HepG2 (cell line): ENCODE data around the gene MBTPS1. TPM values are rescaled to one million over a fixed set of nuclear protein-coding genes. Genes with fewer than 3 reads are reported as not detected.
A peak's percentile ranks its signal among the peaks of the same experiment; 100 is the strongest.

Experiments used
- CHCHD3 ChIP-seq: sonication (generic); formaldehyde crosslinking; IDR thresholded peaks from 2 replicates; pipeline ENCODE4 v1.8.0; 2022; ENCODE audit warnings: mild to moderate bottlenecking, missing genetic modification reagents, moderate library complexity
- FOXJ3 ChIP-seq: sonication (generic); formaldehyde crosslinking; IDR thresholded peaks from 2 replicates; pipeline ENCODE4 v1.4.0; 2020; ENCODE audit warnings: missing genetic modification reagents, mild to moderate bottlenecking, borderline replicate concordance
- GTF3A ChIP-seq: sonication (generic); formaldehyde crosslinking; conservative IDR thresholded peaks from 2 replicates; pipeline ENCODE4 v1.4.0; 2020; ENCODE audit warnings: mild to moderate bottlenecking, missing genetic modification reagents
- KDM5A ChIP-seq: fragments of 200-600 bp; sonication (generic); IDR thresholded peaks from 2 replicates; pipeline ENCODE4 v1.7.0; 2018; ENCODE audit warnings: antibody characterized with exemption, mild to moderate bottlenecking, low read length, borderline replicate concordance
- PITX1 ChIP-seq: sonication (generic); formaldehyde crosslinking; IDR thresholded peaks from 2 replicates; pipeline ENCODE4 v1.5.1; 2020; ENCODE audit warnings: mild to moderate bottlenecking, missing genetic modification reagents
- RORA ChIP-seq: sonication (generic); formaldehyde crosslinking; IDR thresholded peaks from 2 replicates; pipeline ENCODE4 v1.5.0; 2020; ENCODE audit warnings: mild to moderate bottlenecking, missing genetic modification reagents, moderate library complexity
- SIN3B ChIP-seq: fragments of 150-350 bp; IDR thresholded peaks from 2 replicates; pipeline ENCODE4 v1.6.1; 2014; ENCODE audit warnings: low read length
- SRF ChIP-seq: IDR thresholded peaks from 2 replicates; pipeline ENCODE4 v1.6.1; 2011; ENCODE audit warnings: mild to moderate bottlenecking, low read depth, low read length, moderate library complexity
- SYNCRIP ChIP-seq: fragments of 200-400 bp; formaldehyde crosslinking; IDR thresholded peaks from 2 replicates; pipeline ENCODE4 v1.6.1; 2018; ENCODE audit warnings: mild to moderate bottlenecking, low read depth, low read length; ENCODE audit not compliant: insufficient read depth
- TBP ChIP-seq: sonication (generic); formaldehyde crosslinking; IDR thresholded peaks from 2 replicates; pipeline ENCODE4 v1.5.0; 2020; ENCODE audit warnings: missing genetic modification reagents
- ZFYVE20 ChIP-seq: sonication (generic); formaldehyde crosslinking; IDR thresholded peaks from 2 replicates; pipeline ENCODE4 v1.8.0; 2023; ENCODE audit warnings: low read depth, mild to moderate bottlenecking, moderate library complexity, missing genetic modification reagents, borderline replicate concordance
- ZNF17 ChIP-seq: sonication (generic); formaldehyde crosslinking; IDR thresholded peaks from 2 replicates; pipeline ENCODE4 v1.5.0; 2020; ENCODE audit warnings: mild to moderate bottlenecking, missing genetic modification reagents
- ZNF557 ChIP-seq: sonication (generic); formaldehyde crosslinking; IDR thresholded peaks from 2 replicates; pipeline ENCODE4 v1.4.0; 2020; ENCODE audit warnings: missing genetic modification reagents
- ZNF850 ChIP-seq: sonication (generic); formaldehyde crosslinking; conservative IDR thresholded peaks from 2 replicates; pipeline ENCODE4 v1.9.0; 2021; ENCODE audit warnings: mild to moderate bottlenecking, missing genetic modification reagents
- polyA plus RNA-seq, 8 experiments: library from polyadenylated mRNA; depleted of rRNA in 3 of 8; stranded (reverse) in 7 of 8; unstranded in 1 of 8; fragments of >200 nt; fragmentation: Illumina TruSeq in 4 of 8; extraction: Trizol in 4 of 8; gene quantifications; 2 replicates each; pipeline versions ENCODE4 v1.2.1 to v1.2.3, GENCODE V29; 2011 to 2016; ENCODE audit warnings: low read depth in 4 of 8, missing spikeins in 1 of 8, mixed read lengths in 1 of 8; ENCODE audit not compliant: insufficient read depth in 1 of 8
- total RNA-seq, 5 experiments: library from RNA; depleted of rRNA; stranded (reverse); fragments of >200 nt; fragmentation: Illumina TruSeq; extraction: Trizol; gene quantifications; 2 replicates each; pipeline ENCODE4 v1.2.3, GENCODE V29; 2016; ENCODE audit warnings: low read depth in 1 of 5
- TF ChIP-seq, protein P1 (sequence below): sonication (generic); formaldehyde crosslinking; conservative IDR thresholded peaks from 2 replicates; pipeline ENCODE4 v1.4.0; 2020; ENCODE audit warnings: missing genetic modification reagents
- TF ChIP-seq, protein P2 (sequence below): sonication (generic); formaldehyde crosslinking; IDR thresholded peaks from 2 replicates; pipeline ENCODE4 v1.4.0; 2020; ENCODE audit warnings: missing genetic modification reagents
- TF ChIP-seq, protein P3 (sequence below): sonication (generic); formaldehyde crosslinking; IDR thresholded peaks from 2 replicates; pipeline ENCODE4 v1.9.0; 2021; ENCODE audit warnings: missing genetic modification reagents, borderline replicate concordance
- TF ChIP-seq, protein P4 (sequence below): sonication (generic); formaldehyde crosslinking; IDR thresholded peaks from 2 replicates; pipeline ENCODE4 v1.5.1; 2020; ENCODE audit warnings: missing genetic modification reagents, mild to moderate bottlenecking, borderline replicate concordance
- TF ChIP-seq, protein P5 (sequence below): sonication (generic); formaldehyde crosslinking; IDR thresholded peaks from 2 replicates; pipeline ENCODE4 v1.8.1; 2023; ENCODE audit warnings: mild to moderate bottlenecking, missing genetic modification reagents

The MBTPS1 gene
- total and polyA plus RNA-seq, 2 of the 13 experiments (the other 11 are each of a cell fraction or from before 2014, with no cell fraction given), result 56.7 to 91.3 TPM

DNA sequence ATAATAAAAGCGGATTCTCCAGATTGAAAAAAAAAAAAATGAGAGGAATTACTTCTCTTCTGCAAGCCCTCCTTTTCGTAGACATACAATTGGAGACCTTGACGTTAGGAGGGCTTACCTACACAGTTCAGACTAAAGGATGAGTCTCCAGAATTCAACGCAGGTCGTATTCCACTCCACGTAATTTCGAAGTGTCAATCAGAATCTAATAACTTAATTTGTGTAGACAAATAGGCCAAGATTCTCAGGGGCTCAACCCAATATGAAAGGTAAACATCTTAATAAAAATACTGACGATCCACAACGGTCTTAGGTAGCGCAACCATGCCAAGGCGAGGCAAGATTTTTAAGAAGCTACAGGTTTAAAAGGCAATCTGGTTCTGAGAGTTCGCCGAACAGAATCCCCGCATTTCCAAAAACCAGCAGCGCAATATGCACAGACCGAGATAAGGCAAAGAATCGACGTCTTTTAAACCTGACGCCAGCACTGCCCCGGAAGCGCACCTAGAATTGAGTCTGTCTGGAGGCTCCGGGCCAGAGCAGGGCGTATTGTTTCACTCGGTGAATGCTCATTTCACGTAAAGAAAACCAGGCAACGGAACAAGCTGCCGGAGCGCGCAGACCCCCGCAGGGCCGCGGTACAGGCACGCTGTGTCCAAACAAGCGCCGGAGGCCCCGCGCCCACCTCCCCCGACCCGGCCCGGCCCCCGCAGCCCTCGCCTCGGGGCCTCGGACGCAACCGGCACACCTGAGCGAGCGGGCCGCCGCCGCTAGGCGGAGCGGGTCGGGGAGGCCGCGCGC lies 623 bp downstream of the MBTPS1 start (continued):
- TF ChIP-seq, protein P1, sequence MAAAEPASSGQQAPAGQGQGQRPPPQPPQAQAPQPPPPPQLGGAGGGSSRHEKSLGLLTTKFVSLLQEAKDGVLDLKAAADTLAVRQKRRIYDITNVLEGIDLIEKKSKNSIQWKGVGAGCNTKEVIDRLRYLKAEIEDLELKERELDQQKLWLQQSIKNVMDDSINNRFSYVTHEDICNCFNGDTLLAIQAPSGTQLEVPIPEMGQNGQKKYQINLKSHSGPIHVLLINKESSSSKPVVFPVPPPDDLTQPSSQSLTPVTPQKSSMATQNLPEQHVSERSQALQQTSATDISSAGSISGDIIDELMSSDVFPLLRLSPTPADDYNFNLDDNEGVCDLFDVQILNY (CRISPR knock-in tag), result no peak
- TF ChIP-seq ZNF850 (CRISPR knock-in tag) (0 out of 2 replicates have a peak, but pooled peaks have one; percentile 2), ZNF557 (CRISPR knock-in tag) (0 out of 2 replicates have a peak, but pooled peaks have one; percentile 38), RORA (CRISPR knock-in tag) (no peak), TBP (CRISPR knock-in tag) (no peak), CHCHD3 (CRISPR knock-in tag) (no peak), SRF (no peak), KDM5A (peak; percentile 70; the same call in 1 of the 2 replicates), FOXJ3 (peak; percentile 48; the same call in 1 of the 2 replicates), SYNCRIP (no peak), ZFYVE20 (no peak), SIN3B (0 out of 2 replicates have a peak, but pooled peaks have one; percentile 38), PITX1 (no peak), ZNF17 (no peak), GTF3A (CRISPR knock-in tag) (no peak)
- TF ChIP-seq, protein P2, sequence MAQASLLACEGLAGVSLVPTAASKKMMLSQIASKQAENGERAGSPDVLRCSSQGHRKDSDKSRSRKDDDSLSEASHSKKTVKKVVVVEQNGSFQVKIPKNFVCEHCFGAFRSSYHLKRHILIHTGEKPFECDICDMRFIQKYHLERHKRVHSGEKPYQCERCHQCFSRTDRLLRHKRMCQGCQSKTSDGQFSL (CRISPR knock-in tag), result peak; percentile 22; the same call in 1 of the 2 replicates
- TF ChIP-seq, protein P3, sequence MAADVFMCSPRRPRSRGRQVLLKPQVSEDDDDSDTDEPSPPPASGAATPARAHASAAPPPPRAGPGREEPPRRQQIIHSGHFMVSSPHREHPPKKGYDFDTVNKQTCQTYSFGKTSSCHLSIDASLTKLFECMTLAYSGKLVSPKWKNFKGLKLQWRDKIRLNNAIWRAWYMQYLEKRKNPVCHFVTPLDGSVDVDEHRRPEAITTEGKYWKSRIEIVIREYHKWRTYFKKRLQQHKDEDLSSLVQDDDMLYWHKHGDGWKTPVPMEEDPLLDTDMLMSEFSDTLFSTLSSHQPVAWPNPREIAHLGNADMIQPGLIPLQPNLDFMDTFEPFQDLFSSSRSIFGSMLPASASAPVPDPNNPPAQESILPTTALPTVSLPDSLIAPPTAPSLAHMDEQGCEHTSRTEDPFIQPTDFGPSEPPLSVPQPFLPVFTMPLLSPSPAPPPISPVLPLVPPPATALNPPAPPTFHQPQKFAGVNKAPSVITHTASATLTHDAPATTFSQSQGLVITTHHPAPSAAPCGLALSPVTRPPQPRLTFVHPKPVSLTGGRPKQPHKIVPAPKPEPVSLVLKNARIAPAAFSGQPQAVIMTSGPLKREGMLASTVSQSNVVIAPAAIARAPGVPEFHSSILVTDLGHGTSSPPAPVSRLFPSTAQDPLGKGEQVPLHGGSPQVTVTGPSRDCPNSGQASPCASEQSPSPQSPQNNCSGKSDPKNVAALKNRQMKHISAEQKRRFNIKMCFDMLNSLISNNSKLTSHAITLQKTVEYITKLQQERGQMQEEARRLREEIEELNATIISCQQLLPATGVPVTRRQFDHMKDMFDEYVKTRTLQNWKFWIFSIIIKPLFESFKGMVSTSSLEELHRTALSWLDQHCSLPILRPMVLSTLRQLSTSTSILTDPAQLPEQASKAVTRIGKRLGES (CRISPR knock-in tag), result peak; percentile 86; the same call in 1 of the 2 replicates
- TF ChIP-seq, protein P4, sequence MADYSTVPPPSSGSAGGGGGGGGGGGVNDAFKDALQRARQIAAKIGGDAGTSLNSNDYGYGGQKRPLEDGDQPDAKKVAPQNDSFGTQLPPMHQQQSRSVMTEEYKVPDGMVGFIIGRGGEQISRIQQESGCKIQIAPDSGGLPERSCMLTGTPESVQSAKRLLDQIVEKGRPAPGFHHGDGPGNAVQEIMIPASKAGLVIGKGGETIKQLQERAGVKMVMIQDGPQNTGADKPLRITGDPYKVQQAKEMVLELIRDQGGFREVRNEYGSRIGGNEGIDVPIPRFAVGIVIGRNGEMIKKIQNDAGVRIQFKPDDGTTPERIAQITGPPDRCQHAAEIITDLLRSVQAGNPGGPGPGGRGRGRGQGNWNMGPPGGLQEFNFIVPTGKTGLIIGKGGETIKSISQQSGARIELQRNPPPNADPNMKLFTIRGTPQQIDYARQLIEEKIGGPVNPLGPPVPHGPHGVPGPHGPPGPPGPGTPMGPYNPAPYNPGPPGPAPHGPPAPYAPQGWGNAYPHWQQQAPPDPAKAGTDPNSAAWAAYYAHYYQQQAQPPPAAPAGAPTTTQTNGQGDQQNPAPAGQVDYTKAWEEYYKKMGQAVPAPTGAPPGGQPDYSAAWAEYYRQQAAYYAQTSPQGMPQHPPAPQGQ (CRISPR knock-in tag), result no peak
- TF ChIP-seq, protein P5, sequence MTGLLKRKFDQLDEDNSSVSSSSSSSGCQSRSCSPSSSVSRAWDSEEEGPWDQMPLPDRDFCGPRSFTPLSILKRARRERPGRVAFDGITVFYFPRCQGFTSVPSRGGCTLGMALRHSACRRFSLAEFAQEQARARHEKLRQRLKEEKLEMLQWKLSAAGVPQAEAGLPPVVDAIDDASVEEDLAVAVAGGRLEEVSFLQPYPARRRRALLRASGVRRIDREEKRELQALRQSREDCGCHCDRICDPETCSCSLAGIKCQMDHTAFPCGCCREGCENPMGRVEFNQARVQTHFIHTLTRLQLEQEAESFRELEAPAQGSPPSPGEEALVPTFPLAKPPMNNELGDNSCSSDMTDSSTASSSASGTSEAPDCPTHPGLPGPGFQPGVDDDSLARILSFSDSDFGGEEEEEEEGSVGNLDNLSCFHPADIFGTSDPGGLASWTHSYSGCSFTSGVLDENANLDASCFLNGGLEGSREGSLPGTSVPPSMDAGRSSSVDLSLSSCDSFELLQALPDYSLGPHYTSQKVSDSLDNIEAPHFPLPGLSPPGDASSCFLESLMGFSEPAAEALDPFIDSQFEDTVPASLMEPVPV (CRISPR knock-in tag), result no peak
